CD4-positive, alpha-beta T cell treated with Interleukin-21 for 1 hour (primary cell): ENCODE results near the gene GALNT18.

Experiments
- DNase-seq: peaks from one replicate; pipeline ENCODE4 v3.0.0-alpha.2; 2020

GALNT18 gene

DNA sequence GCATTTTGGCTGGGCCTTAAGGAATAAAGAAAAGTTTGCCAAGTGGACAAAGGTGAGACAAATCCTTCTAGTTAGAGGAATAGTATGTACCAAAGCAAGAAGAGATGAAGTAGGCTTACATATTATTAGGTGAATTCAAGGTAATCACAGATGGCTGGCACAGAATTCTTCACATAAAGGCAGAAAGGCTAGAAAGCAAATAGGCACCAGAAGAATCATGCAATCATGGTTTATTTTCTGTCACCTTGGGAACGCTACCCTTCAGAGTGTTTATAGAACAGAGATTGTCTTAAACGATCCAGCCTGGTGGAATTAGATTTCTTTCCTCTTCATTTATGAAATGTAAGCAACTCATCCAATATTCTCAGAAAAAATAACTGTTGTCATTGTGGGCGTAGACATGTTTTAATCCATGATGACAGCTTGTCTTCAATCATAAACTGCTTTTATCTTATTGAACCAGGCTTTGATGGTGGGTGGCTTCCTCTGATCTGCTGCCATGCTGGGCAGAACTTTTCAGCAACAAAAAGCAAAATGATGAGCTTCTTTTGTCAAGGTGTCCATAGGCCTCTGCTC, 219.8 kb downstream of the GALNT18 start:
- no peak for DNase-seq

DNA sequence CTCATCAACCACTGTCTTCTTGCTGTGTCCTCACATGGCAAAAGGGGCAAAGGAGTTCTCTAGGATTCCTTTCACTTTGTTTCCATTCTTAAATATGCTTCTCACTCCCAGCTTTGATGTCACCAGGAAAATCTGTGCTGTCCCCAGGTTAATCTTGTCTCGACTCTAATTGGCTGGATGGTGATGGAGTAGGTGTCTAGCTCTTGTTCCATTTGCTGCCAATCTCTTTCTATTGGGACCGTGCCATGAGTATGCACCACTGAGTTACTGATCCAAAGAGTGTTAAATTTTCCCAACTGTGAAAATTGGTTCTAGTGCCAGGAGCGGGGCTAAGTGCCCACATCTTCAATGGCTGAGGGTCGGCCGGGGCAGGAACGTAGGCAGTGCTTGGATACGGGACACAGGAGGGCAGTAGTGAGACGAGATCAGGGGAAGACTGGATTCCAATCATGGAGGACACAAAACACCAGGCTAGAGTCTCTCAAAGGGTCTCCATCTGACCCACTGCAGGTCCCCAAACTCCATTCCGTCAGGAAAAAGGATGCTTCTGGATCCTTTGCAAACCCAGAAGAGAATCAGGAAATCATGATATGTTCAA, 221.1 kb downstream of the GALNT18 start:
- no peak for DNase-seq

DNA sequence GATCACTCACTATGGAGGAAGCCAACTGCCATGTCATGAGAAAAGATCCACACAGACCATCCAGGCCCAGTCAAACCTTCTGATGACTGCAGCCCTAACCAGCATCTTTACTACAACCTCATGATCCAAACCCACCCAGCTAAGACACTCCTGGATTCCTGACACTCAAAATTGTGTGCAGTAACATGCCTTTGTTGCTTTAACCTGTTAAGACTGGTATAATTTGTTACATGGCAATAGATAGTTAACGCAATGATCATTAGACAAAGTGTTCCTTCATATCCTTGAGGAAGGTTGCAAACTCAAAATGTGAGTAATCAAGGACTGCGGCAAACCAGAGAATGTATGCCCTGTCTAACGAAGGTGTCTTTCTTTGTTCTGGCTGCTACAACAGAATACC, 221.7 kb downstream of the GALNT18 start:
- DNase-seq, result no peak

DNA sequence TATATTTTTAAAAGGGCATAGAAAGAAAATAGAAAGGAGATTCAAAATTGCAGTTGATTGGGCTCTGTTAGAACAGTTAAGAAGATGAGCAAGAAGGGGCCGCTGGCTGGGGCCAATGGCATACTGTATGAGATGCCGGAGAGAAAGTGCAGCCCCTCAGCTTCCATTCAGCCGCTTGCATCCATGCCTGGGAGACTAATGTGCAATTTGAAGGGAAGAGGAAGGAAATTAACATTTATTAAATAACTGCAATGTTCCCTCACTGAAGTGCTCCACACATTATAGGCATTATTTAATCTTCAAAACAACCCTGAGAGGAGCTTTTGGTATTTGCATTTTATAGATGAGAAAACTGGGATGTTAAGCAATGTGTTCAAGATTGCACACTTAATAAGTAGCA, 224.0 kb downstream of the GALNT18 start:
- DNase-seq, result no peak

DNA sequence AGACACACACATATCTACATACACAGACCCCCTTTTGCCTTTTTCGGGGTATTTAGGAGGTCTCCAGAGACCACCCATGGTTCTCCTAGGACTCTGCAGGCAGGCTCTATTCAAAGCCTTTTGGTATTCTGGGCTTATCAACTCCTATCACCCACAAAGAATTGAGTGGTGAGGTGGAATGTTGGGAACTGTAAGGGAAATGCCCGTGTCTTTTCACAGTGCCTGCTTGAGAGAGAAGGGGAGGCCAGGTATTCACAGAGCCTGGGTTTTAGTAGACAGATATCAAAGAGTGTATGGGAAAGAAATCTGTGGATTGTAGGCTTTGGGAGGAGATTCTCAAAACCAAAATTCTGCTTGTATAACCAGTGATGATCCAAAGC, 224.8 kb downstream of the GALNT18 start:
- DNase-seq, result no peak

DNA sequence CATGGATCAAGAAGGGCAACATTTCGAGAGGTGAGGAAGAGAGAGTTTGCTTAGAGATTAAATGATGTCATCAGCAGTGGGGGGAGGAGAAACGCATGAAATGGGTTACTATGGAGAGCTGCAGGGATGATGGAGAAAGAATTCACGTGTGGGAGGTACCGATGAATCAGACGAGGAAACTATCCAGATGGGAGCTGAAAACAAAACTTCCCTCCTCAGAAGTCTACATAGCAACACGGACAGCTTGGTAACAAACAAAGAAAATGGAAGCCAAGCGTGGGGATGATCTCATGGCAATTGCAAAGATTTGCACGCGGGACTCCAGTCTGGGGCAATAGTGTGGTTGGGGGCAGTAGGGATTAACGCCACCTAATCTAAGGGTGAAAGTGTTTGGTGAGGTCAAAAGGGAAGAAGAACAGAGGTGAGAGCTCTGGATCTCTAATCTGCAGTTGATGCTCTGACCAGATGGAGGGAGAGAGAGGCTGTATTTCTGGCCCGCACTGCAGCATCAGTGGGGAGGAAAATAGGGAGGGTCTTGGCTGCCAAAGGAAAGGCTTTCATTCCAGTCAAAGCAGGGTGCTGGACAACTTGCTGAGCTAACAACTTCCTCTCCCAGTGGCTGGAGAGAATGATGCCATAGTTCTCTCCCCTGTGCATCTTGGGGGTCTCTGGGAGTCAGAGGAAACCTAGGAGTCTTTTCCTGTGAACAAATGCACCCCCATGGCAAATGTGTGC, 225.3 kb downstream of the GALNT18 start:
- DNase-seq, result no peak

DNA sequence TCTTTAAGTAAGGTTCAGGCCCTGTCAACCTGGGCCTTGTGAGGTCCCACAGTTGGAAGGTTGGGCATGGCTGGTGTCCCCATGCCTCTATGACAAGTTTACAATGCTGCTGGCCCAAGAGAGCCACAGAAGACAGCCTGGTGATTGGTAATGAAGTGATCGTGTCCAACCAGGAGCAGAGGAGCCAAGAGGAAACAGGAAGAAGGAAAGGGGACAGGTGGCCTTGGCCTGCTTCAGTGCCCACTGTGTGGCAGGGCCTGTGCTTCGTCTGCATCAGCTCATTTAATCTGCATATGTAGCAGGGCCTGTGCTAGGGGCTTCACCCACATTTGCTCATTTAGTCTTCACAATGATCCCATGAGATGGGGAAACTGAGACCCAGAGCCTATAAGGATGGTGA, 226.7 kb downstream of the GALNT18 start:
- DNase-seq, result no peak

DNA sequence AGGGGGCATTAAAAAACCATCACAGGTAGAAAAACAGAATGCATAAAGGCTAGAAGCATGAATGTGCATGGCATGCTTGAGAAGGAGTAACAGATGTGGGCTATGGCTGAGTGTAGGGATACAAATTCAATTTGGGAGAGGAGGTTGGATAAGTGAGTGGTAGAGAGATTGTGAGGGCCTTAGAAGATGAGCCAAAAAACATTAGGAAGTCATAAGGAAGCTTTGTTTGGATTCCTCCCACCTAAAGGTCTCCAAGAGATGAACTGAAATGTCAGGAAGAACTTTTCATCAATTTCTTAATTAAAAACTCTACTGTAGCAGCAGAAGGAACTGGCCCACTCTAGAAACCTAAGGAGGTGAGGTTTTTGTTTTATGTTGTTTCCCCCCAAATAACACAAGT, 227.6 kb downstream of the GALNT18 start:
- DNase-seq, result no peak

DNA sequence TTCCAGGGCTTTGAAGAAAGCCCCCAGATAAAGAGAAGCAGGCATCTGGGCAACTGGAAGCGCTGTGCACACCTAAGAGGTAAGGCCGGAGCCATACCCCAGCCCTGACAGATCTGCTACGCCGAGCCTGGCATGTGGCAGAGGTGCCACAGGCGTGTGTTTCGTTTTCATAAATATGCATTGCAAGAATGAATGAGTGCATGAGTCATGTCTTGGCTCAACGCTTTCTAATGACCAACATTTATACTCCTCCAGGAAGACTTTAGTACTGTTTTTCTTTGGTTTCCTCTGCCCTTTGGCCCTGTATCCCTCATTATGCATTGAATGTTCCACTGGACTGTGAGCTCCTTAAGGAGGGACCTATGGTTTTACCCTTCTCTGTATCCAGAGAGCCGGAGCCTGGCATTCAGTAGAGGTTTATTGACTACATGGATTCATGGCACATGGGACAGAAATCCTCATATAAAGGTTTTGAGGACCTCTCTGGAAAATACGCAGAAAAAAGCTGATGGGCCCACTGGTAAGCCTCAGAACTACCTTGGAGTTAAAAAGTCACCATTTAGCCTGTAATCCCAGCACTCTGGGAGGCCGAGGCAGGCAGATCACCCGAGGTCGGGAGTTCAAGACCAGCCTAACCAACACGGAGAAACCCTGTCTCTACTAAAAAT, 229.9 kb downstream of the GALNT18 start:
- no peak for DNase-seq

DNA sequence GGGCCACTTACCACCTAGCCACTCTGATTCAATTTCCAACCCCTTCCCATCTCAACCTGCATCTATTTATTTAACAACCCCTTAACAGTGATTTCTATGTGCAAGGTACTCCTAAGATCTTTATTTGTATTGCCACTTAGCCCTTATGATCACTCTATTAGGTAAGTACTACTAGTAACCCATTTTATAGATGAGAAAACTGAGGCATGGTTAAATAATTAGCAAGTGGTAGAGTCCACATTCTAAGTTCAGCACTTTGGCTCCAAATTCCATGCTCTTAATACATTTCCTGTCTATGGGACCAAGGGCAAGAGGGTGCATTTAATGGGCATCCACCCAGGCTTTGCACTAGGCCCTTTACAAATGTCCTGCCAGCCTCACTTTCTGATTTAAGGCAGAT, 230.6 kb downstream of the GALNT18 start:
- DNase-seq, result no peak

DNA sequence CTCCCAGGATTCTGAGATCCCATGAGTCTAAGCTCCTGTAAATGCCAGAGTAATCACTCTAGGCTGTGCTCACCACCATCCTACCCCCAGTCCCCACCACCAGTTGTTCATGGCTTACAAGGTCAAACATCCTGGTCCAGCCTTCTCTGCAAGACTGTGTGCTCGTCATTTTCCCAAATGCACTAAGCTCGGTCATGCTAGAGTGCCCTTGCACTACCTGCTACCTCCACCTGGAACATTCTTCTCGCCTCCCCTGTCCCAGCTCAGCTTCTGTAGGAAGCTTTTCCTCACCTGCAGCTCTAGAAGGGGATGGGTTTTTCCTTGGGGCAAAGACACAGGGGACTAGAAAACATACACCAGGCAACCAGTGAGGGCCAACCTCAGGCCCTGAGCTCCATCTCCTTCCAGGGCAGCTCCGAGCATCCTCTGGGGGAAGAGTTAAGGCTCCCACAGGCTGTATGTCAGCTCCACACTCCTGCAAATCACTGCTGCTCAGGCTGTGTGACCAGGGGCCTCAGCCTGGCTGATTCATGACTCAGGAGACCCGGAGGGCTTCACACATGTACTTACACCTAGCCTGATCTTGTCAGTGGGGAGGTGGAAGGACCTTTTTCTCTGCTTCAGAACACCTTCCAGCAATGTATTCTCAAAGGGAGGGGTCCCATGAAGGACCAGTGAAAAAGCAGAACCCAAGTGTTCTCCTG, 231.6 kb downstream of the GALNT18 start:
- DNase-seq, result no peak

DNA sequence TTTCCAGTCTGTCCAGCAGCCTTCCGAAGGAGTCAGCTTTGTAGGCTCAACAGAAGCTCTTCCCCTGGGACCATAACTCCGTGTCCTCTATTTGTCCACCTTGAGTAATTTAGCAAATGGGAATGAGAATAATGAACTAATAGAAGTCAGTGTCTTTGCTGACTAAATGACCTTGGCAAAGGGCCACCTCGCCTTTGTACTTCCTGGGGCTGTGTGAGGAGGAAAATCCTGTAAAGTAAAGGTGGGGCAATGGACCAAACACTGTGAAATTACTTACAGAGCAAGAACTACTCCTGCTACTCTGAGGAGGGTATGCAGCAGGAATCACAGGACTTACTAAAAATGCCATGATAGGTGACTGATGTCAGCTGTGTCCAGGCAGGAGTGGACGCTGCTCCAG, 232.6 kb downstream of the GALNT18 start:
- no peak for DNase-seq

DNA sequence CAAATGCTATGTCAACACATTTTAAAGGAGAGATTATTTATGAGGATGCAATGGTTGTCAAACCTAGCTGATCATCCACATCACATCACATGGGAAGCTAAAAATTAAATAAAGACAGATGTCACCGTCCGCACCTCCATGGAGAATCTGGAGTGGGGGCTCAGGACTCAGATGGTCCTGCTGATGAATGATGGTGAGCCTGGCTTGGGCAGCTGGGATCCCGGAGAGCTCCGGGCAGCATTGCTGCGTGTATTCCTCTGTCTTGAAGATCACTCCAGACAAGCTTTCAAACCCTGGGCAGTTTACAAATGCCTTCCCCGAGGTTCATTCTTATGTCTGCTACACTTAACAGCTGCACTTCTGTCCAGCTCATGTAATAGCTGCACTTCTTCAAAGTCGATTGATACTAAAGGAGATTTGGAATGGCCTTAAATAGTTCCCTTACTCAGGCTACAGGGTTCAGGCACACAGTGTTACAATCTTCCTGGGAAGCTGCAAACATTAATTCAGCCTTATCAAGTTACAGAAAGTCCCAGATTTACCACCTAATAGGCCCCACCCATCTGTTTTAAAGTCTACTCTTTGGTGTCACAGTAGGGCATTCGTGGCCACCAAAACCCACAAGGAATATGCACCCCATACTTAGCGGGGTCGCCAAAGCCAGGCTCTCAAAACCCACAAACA, 234.0 kb downstream of the GALNT18 start:
- DNase-seq, result no peak

DNA sequence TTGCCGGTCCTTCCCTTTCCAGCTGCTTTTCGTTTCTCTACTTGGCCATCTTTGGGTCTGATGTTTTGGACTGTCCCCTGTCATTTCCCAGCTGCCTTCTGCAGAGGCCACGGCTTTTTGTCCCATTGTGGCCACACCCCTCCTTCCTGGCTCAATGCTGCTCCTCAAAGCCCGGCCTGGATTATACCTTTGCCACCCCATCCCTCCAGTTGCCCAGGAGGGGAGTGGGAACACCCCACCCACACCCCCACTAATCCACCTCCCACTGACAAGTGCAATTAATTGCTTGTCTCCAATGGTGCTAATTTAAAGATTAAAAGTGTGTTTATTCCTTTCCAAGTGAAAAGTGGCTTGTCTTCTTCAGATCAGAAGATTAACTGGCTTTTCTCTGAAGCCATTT, 234.6 kb downstream of the GALNT18 start:
- DNase-seq, result no peak

DNA sequence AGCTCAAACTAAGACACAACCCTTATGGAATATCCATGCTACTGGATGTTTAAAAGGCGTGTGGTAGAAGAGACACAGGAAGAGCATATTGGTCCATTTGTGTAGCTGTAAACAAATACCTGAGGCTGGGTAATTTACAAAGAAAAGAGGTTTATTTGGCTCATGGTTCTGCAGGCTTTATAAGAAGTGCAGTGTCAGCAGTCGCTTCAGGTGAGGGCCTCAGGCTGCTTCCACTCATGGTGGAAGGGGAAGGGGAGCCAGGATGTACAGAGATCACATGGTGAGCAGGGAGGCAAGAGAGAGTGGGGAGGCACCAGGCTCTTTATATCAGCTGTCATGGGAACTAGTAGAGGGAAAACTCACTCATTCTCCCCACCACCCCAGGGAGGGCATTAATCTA, 237.0 kb downstream of the GALNT18 start:
- no peak for DNase-seq

DNA sequence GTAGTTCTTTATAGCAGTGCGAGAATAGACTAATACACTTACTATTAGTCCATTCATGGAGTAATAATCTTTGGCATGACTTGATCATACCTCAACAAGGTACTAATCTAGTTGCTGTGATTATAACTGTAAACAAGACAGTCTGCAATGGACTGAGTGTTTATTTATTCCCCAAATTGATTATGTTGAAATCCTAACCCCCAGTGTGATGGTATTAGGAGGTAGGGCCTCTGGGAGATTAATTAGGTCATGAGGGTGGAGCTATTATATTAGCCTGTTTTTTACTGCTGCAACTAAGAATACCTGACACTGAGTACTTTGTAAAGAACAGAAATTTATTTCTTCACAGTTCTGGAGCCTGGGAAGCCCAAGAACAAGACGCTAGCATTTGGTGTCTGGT, 237.8 kb downstream of the GALNT18 start:
- no peak for DNase-seq

DNA sequence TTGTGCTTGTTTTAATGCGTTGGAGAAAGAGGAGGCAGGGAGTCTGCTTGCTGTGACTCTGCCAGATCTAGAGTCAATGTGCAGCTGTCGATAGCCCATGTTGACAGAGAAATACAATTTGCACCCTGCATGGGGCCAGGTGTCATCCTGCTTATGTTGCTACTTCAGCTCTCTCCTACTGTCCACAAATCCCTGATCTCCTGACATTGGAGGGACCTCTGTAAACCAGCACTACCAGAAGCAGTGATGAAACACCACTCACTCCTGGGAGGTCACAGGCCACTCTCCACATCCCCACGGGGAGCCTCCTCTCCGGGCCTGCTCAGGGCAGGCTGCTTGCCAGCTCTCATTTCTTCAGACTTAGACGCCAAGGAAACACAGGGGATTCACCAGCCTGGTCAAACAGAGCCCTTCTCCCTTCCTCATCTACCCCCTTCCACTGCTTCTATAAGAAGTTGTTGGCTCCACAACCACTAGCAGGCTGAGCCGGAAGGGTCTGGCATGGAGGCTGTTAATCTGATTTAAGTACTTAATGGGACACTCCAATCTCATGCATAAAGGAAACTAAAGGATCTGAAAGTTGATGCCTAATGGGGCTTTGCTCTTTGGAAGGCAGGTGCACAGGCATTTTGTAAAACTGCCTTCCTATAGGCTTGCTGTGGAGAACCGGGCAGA, 238.8 kb downstream of the GALNT18 start:
- DNase-seq, result no peak

DNA sequence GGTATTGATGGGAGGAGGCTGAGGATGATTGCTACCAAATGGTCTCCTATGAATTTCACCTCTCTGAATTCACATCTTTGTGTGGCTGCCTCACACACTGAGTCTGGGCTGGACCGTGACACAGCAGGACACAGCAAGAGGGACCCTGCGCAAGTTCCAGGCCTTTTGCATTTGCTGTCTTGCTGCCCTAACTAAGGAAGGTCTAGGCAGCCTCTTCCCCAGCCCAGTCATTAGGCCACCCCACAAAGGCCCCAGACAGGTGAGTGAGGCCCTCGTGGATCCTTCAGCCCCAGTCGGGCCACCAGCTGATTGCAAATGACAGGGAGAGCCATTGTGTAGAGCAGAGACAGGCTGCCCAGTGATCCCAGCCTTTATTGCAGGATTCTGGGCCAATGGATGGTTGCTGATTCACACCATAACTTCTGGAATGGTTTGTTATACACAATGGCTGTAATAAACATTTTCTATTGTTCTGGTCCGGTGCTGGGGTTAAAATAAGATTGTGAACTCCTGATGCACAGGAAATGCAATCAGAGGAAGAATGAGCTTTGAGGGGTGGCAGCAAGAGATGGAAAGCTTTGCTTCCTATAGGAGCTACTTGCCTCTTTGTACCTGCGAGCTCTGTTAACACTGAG, 240.2 kb downstream of the GALNT18 start:
- DNase-seq, result no peak

DNA sequence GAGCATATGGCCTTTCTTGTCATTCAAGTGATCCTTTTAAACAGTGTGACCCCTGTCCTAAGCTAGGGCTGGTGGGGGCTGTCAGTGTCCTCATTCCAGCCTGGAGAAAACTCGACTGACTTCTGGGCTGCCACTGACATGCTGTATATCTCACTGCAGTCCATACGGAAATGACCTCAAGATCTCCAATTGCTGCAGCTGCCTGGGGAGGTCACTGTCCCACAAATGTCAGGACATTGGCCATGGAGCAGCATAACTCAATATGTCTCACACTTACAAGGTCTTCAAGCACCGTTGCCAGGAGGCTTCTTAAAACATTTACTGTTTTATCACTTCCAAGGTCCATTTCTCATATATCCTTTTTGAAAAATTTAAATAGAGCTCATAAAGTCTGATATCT, 240.9 kb downstream of the GALNT18 start:
- no peak for DNase-seq

DNA sequence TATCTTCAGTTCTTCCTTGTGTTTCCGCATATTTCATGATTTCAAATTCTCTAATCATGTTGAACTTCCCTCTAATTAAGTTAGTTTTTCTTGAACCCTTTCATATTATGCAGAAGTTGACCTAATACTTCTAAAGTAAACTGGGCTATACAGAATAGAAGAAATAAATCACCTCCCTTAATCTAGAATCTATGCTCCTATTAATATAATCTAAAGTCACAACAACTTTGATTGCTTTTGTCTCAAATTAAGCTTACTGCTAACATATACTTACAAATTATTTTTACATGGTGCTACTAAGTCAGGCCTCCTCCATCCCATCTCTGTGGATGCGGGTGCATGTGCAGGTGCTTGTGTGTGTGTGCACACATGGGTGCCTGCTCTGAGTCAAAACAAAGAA, 241.5 kb downstream of the GALNT18 start:
- DNase-seq, result no peak

DNA sequence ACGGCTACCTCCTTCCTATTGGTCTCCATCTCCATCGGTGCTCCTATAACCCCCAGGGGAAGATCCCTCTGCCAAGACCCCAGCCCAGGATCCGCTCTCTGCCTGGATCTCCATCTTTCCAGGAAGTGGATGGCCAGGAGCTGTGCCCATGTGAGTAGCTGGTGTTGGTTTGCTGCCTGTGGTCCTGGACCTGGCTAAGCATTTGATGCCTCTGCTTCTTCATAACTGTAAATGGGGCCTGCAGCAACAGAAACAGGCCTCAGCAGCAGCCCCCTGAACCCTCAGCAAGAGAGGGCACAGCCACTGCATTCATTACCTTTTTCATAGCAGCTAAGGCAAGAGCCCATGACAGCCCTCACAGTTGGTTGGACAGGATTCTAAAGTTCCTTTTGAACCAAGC, 242.1 kb downstream of the GALNT18 start:
- no peak for DNase-seq
